Lung (tissue), 12 donors: ENCODE results near the gene ZNF581. TPM values are rescaled to one million over a fixed set of nuclear protein-coding genes. Genes with fewer than 3 reads are reported as not detected.
A peak's percentile ranks its signal among the peaks of the same experiment; 100 is the strongest.

Experiments used
- ATAC-seq: fragments of 200-7000 bp; cut with Tn5 transposase; one replicate; pipeline ENCODE4 v1.9.1; 2020; ENCODE audit warnings: moderate number of reproducible peaks; ENCODE audit not compliant: insufficient read depth, low FRiP score
- DNase-seq, 3 donors: peaks; one replicate each; pipeline ENCODE4 v3.0.0-alpha.2; 2013 to 2017
- H3K27ac ChIP-seq, 2 donors: one replicate each; pipeline ENCODE4 v1.5.1; 2013; ENCODE audit warnings: mild to moderate bottlenecking in 2 of 2, moderate library complexity in 2 of 2, control low read depth in 1 of 2, inconsistent platforms in 1 of 2, low read depth in 1 of 2, low read length in 1 of 2
- H3K27me3 ChIP-seq, 3 donors: one replicate each; pipeline ENCODE4 v1.5.1; 2013; ENCODE audit warnings: low read length in 2 of 3; ENCODE audit not compliant: control insufficient read depth in 3 of 3, insufficient read depth in 3 of 3
- H3K36me3 ChIP-seq, 4 donors: one replicate each; pipeline ENCODE4 v1.5.1; 2013; ENCODE audit warnings: low read length in 4 of 4, mild to moderate bottlenecking in 1 of 4, moderate library complexity in 1 of 4; ENCODE audit not compliant: control insufficient read depth in 4 of 4, insufficient read depth in 4 of 4
- H3K4me1 ChIP-seq, 5 donors: one replicate each; pipeline ENCODE4 v1.5.1; 2013; ENCODE audit warnings: low read length in 5 of 5, mild to moderate bottlenecking in 2 of 5, moderate library complexity in 1 of 5; ENCODE audit not compliant: control insufficient read depth in 5 of 5, insufficient read depth in 5 of 5
- H3K4me3 ChIP-seq: one replicate; pipeline ENCODE4 v1.5.1; 2013; ENCODE audit warnings: mild to moderate bottlenecking, control low read depth, moderate library complexity
- H3K9ac ChIP-seq, 2 donors: one replicate each; pipeline ENCODE4 v1.5.1; 2013; ENCODE audit warnings: low read length in 2 of 2, control low read depth in 1 of 2; ENCODE audit not compliant: insufficient read depth in 1 of 2
- H3K9me3 ChIP-seq, 4 donors: one replicate each; pipeline ENCODE4 v1.5.1; 2013; ENCODE audit warnings: low read length in 3 of 4, mild to moderate bottlenecking in 1 of 4, moderate library complexity in 1 of 4; ENCODE audit not compliant: control insufficient read depth in 4 of 4, insufficient read depth in 3 of 4
- CTCF ChIP-seq: IDR thresholded peaks from 2 replicates; pipeline ENCODE4 v1.5.1; 2012; ENCODE audit warnings: mild to moderate bottlenecking; ENCODE audit errors: control extremely low read depth, extremely low read depth
- WGBS, 2 donors: extraction: QIAGEN DNeasy Blood & Tissue Kit; methylation state at CpG; one replicate each; pipeline ENCODE4 v1.1.7; 2013; 5-methylcytosine and 5-hydroxymethylcytosine counted together
- polyA plus RNA-seq, 2 donors: library from polyadenylated mRNA; stranded (reverse); fragments of 200-250 nt; gene quantifications; one replicate each; pipeline ENCODE4 v1.2.1, GENCODE V29; 2013
- total RNA-seq, 2 donors: library from RNA; depleted of rRNA in 1 of 2; stranded (reverse); fragments of >200 nt in 1 of 2; gene quantifications; one replicate each; pipeline ENCODE4 v1.2.1, GENCODE V29; 2014 to 2021
- donor health status: control.
- donor health status: control.
- donor health status: Bipolar disorder and iron deficiency.
- donor health status: healthy.
- donor health status: DM: yes; HTN: yes; CAD: no.

ZNF581 gene
- total and polyA plus RNA-seq, 4 donors = 15.0 to 18.1 (median 15.6) TPM

GRCh38 chr19:55622242-55622969 is 21.0 kb upstream of the ZNF581 start:
- Histone ChIP-seq H3K36me3 (peaks cover 3 to 22% (median 7%) of the 10 kb centered on the region in 4 donors), H3K9me3 (no peaks in the 10 kb centered on the region), H3K4me1 (peaks cover 3 to 27% (median 8%) of the 10 kb centered on the region in 5 donors), H3K9ac (no peak overlapping the region), H3K27me3 (no peaks in the 10 kb centered on the region), H3K4me3 (no peak overlapping the region), H3K27ac (no peak overlapping the region)
- ATAC-seq (no peak), DNase-seq (no peak)
- TF ChIP-seq CTCF = no peak
- 96% methylated on average over 39 to 40 of the region's 40 CpGs for WGBS, 2 donors

- H3K4me1 ChIP-seq = peaks cover 3 to 27% (median 8%) of the 10 kb centered on the region in 5 donors
- H3K27ac ChIP-seq = peak overlapping the region in 1 of 2 donors; percentile 26
- peaks cover 3 to 19% (median 4%) of the 10 kb centered on the region in 4 donors for H3K36me3 ChIP-seq
- ATAC-seq (no peak), DNase-seq (no peak)
- WGBS, 2 donors = 97 to 98% methylated on average over 7 of the region's 7 CpGs
- H3K9ac ChIP-seq = peak overlapping the region in 1 of 2 donors; percentile 23
- H3K9me3 ChIP-seq = no peaks in the 10 kb centered on the region
- H3K4me3 ChIP-seq = no peak overlapping the region
- H3K27me3 ChIP-seq = no peaks in the 10 kb centered on the region
- no peak for TF ChIP-seq CTCF
Measured at GRCh38 chr19:55623130-55623529, 20.3 kb upstream of the ZNF581 start.

DNA sequence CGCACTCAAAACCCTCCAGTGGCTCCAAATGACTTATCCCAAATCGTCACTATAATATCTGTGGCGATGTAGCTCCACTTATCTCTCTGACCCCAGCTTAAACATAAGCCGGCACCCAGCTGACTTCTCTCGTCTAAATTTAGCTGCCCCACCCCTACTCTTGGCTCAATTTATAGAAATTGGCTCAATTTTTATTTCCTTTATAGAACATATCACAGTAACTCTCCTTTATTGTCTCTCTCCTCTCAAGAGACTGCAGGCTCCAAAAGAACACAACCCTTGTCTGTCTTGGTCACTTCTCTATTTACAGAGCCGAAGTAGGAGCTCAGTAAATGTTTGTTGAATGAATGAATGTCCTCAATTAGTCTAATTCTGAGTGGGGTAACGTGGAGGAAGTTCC is 19.9 kb upstream of the ZNF581 start:
- Histone ChIP-seq H3K36me3 (peaks cover 3 to 19% (median 4%) of the 10 kb centered on the region in 4 donors), H3K4me3 (peak overlapping the region; percentile 17), H3K9me3 (no peaks in the 10 kb centered on the region), H3K4me1 (peaks cover 3 to 25% (median 8%) of the 10 kb centered on the region in 5 donors), H3K27ac (peak overlapping the region; percentile 32 to 67), H3K9ac (peak overlapping the region in 1 of 2 donors; percentile 71), H3K27me3 (no peaks in the 10 kb centered on the region)
- no peak for TF ChIP-seq CTCF
- no peak for ATAC-seq
- WGBS, 2 donors = 55 to 79% methylated on average over 7 of the region's 7 CpGs
- peak in 1 of 3 donors; percentile 10 for DNase-seq
